ENCODE measurements around the gene BCL11B. TPM values are rescaled to one million over a fixed set of nuclear protein-coding genes. Genes with fewer than 3 reads are reported as not detected.
"Not testable (repeated sequence)": the region's sequence is repeated elsewhere in the genome, so short reads cannot be mapped to it uniquely, and the experiment has no call there.

The BCL11B gene
- total and polyA plus RNA-seq, 4 experiments from 2014 or later = 2.6 to 165 (median 87.3) TPM

- peak in 3 of 5 donors; percentile 44 to 66 (median 51) for DNase-seq
- peaks cover 16 to 55% of the 10 kb centered on the region in 2 donors for H3K36me3 Mint-ChIP-seq
- intact Hi-C loops (cut with micrococcal nuclease) = loop anchor here (1.0 to 5.0 kb wide), 6 partner anchors 39 to 1214 kb away; no protein-coding TSS in a partner anchor
- ChIA-PET CTCF (ENCODE audit: partially characterized antibody) (interaction anchor here (0.5 to 4.8 kb wide), 15 partner anchors 9 to 1213 kb away, joined by 3 to 35 read pairs (median 4); partner anchors contain the start of gene BCL11B), POLR2A (ENCODE audit: partially characterized antibody) (interaction anchor here (0.8 to 87.2 kb wide), 14 partner anchors 9 to 1588 kb away, joined by 3 to 6015 read pairs (median 4); partner anchors contain the start of gene BCL11B)
- peaks cover 94% of the 10 kb centered on the region for H3K4me1 ChIP-seq (ENCODE audit: insufficient read depth, low read length)
- peak overlapping the region; percentile 39 to 75 for H3K4me3 ChIP-seq (ENCODE audit: low read length in 2 of 2)
- H3K9me3 Mint-ChIP-seq = peaks cover 0 to 7% (median 0%) of the 10 kb centered on the region in 8 donors
- no peaks in the 10 kb centered on the region for H3K36me3 ChIP-seq (ENCODE audit: insufficient read depth, low read length)
- no peaks in the 10 kb centered on the region for H3K27me3 Mint-ChIP-seq
- peaks cover 82 to 97% (median 90%) of the 10 kb centered on the region in 4 donors for H3K4me1 Mint-ChIP-seq
- H3K27ac ChIP-seq (ENCODE audit: low read depth, low read length) = peak overlapping the region; percentile 81
- H3K9me3 ChIP-seq (ENCODE audit: control insufficient read depth in 1 of 2, low read length in 2 of 2) = no peaks in the 10 kb centered on the region
- peak overlapping the region; percentile 81 to 94 (median 88) for H3K4me3 Mint-ChIP-seq
- H3K27me3 ChIP-seq (ENCODE audit: insufficient read depth, low read length) = no peaks in the 10 kb centered on the region
- peak overlapping the region; percentile 92 to 99 (median 98) for H3K27ac Mint-ChIP-seq
These were observed 81.2 kb downstream of the BCL11B start for GRCh38 chr14:99190696-99191394.

GRCh38 chr14:99189201-99189801 lies 82.7 kb downstream of the BCL11B start:
- peak overlapping the region; percentile 81 for H3K27ac ChIP-seq (ENCODE audit: low read depth, low read length)
- Mint-ChIP-seq H3K4me1 (peaks cover 77 to 97% (median 88%) of the 10 kb centered on the region in 4 donors), H3K36me3 (peaks cover 9 to 52% of the 10 kb centered on the region in 2 donors), H3K27me3 (no peaks in the 10 kb centered on the region), H3K4me3 (peak overlapping the region; percentile 85 to 94 (median 88)), H3K27ac (peak overlapping the region; percentile 92 to 99 (median 97)), H3K9me3 (peaks cover 0 to 7% (median 0%) of the 10 kb centered on the region in 8 donors)
- CTCF ChIA-PET (ENCODE audit: partially characterized antibody) = interaction anchor here (0.7 to 5.2 kb wide), 20 partner anchors 8 to 1211 kb away, joined by 3 to 39 read pairs (median 5); partner anchors contain the start of gene BCL11B
- H3K27me3 ChIP-seq (ENCODE audit: insufficient read depth, low read length) = no peaks in the 10 kb centered on the region
- no peaks in the 10 kb centered on the region for H3K36me3 ChIP-seq (ENCODE audit: insufficient read depth, low read length)
- H3K4me1 ChIP-seq (ENCODE audit: insufficient read depth, low read length) = peaks cover 94% of the 10 kb centered on the region
- peak; percentile 53 to 76 (median 60) for DNase-seq
- H3K9me3 ChIP-seq (ENCODE audit: control insufficient read depth in 1 of 2, low read length in 2 of 2) = no peaks in the 10 kb centered on the region
- intact Hi-C loops (cut with micrococcal nuclease) = no loop called here
- POLR2A ChIA-PET (ENCODE audit: partially characterized antibody) = interaction anchor here (1.0 to 87.2 kb wide), 15 partner anchors 8 to 1211 kb away, joined by 3 to 6015 read pairs (median 6); partner anchors contain the start of gene BCL11B
- H3K4me3 ChIP-seq (ENCODE audit: low read length in 2 of 2) = peak overlapping the region; percentile 43 to 48

- ChIA-PET CTCF (ENCODE audit: partially characterized antibody) (interaction anchor here (0.7 to 5.2 kb wide), 19 partner anchors 8 to 1211 kb away, joined by 3 to 39 read pairs (median 5); partner anchors contain the start of gene BCL11B), POLR2A (ENCODE audit: partially characterized antibody) (interaction anchor here (0.8 to 87.2 kb wide), 16 partner anchors 8 to 1211 kb away, joined by 3 to 6015 read pairs (median 6); partner anchors contain the start of gene BCL11B)
- Mint-ChIP-seq H3K4me3 (peak overlapping the region; percentile 85 to 94 (median 88)), H3K36me3 (peaks cover 14 to 54% of the 10 kb centered on the region in 2 donors), H3K27ac (peak overlapping the region; percentile 92 to 99 (median 97)), H3K9me3 (peaks cover 0 to 7% (median 0%) of the 10 kb centered on the region in 8 donors), H3K27me3 (no peaks in the 10 kb centered on the region), H3K4me1 (peaks cover 77 to 97% (median 88%) of the 10 kb centered on the region in 4 donors)
- H3K27ac ChIP-seq (ENCODE audit: low read depth, low read length) = peak overlapping the region; percentile 81
- intact Hi-C loops (cut with micrococcal nuclease) = no loop called here
- peak overlapping the region; percentile 43 to 48 for H3K4me3 ChIP-seq (ENCODE audit: low read length in 2 of 2)
- H3K27me3 ChIP-seq (ENCODE audit: insufficient read depth, low read length) = no peaks in the 10 kb centered on the region
- H3K4me1 ChIP-seq (ENCODE audit: insufficient read depth, low read length) = peaks cover 94% of the 10 kb centered on the region
- DNase-seq = peak in 4 of 5 donors; percentile 48 to 62 (median 53)
- no peaks in the 10 kb centered on the region for H3K9me3 ChIP-seq (ENCODE audit: control insufficient read depth in 1 of 2, low read length in 2 of 2)
- H3K36me3 ChIP-seq (ENCODE audit: insufficient read depth, low read length) = peaks cover 3% of the 10 kb centered on the region
These were observed 83.2 kb downstream of the BCL11B start for GRCh38 chr14:99188731-99189191.

DNA sequence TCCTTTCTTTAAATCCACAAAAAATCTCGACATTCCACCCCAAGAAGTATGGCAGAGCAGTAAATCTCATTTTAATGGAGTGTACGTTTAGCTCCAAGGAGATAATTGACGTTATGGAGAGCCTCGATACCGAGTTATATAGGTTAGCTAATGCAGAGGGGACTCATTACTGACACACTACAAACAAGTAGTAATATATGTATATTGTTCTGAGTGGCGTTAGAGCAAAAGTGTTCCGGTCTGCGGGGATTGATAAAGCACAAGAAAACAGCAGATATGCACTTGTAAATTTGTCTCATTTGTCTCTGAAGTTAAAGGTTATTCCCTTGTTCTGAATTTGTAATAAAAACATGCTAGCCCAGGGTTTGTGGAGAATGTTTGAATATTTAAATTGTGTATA lies 84.1 kb downstream of the BCL11B start:
- Mint-ChIP-seq H3K4me3 (peak overlapping the region; percentile 74 to 93 (median 83)), H3K9me3 (peaks cover 0 to 7% (median 0%) of the 10 kb centered on the region in 8 donors), H3K27me3 (no peaks in the 10 kb centered on the region), H3K36me3 (peaks cover 23 to 54% of the 10 kb centered on the region in 2 donors), H3K27ac (peak overlapping the region; percentile 88 to 97 (median 94)), H3K4me1 (peaks cover 78 to 97% (median 88%) of the 10 kb centered on the region in 4 donors)
- no peaks in the 10 kb centered on the region for H3K9me3 ChIP-seq (ENCODE audit: control insufficient read depth in 1 of 2, low read length in 2 of 2)
- intact Hi-C loops (cut with micrococcal nuclease) = no loop called here
- ChIA-PET POLR2A (ENCODE audit: partially characterized antibody) (interaction anchor here (0.6 to 87.2 kb wide), 9 partner anchors 9 to 1210 kb away, joined by 3 to 6015 read pairs (median 4); partner anchors contain the start of gene BCL11B), CTCF (ENCODE audit: partially characterized antibody) (interaction anchor here (0.8 to 5.2 kb wide), 6 partner anchors 9 to 1049 kb away, joined by 3 to 39 read pairs (median 10); no protein-coding TSS in a partner anchor)
- H3K27ac ChIP-seq (ENCODE audit: low read depth, low read length) = peak overlapping the region; percentile 81
- H3K36me3 ChIP-seq (ENCODE audit: insufficient read depth, low read length) = peaks cover 12% of the 10 kb centered on the region
- DNase-seq = peak in 1 of 5 donors; percentile 32
- no peaks in the 10 kb centered on the region for H3K27me3 ChIP-seq (ENCODE audit: insufficient read depth, low read length)
- peaks cover 94% of the 10 kb centered on the region for H3K4me1 ChIP-seq (ENCODE audit: insufficient read depth, low read length)
- peak overlapping the region; percentile 13 to 21 for H3K4me3 ChIP-seq (ENCODE audit: low read length in 2 of 2)

DNA sequence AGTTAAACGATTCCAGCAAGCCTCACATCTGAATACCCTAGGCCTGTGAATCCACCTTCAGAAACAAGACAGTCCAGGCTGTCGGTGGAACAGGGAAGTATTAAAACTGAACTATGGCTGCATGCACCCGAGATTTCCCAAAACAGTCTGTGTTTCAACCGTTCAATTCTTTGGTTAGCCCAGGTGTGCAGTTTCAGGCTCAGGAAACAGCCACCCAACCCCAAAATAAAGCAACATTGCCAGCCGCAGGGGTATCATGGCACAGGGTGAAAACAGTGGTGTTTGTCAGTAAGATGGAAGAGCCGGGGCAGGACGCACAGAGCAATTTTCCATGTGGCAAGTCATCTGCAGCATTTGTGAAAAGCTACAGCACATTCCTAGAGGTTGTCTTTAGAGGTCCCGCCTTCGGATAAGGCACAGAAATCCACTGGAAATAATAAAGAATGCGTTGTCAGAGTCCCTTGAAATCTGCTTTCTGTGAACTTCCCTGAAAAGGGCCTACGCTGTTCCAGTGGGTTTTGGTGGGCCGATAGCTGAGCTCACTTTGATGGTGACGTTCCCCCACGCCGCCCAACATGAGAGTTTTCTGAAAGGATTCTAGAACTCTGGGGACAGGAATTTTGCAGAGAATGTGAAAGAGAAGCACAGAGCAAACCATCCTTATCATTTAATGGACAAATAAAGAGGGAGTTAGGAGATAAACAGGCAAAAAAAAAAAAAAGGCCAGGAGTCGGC lies 84.9 kb downstream of the BCL11B start:
- intact Hi-C loops (cut with micrococcal nuclease) = no loop called here
- peak overlapping the region; percentile 13 to 21 for H3K4me3 ChIP-seq (ENCODE audit: low read length in 2 of 2)
- peaks cover 24 to 58% of the 10 kb centered on the region in 2 donors for H3K36me3 Mint-ChIP-seq
- no peaks in the 10 kb centered on the region for H3K27me3 ChIP-seq (ENCODE audit: insufficient read depth, low read length)
- H3K27ac ChIP-seq (ENCODE audit: low read depth, low read length) = peak overlapping the region; percentile 81
- peaks cover 0 to 7% (median 0%) of the 10 kb centered on the region in 8 donors for H3K9me3 Mint-ChIP-seq
- peaks cover 19% of the 10 kb centered on the region for H3K36me3 ChIP-seq (ENCODE audit: insufficient read depth, low read length)
- peak overlapping the region; percentile 88 to 97 (median 94) for H3K27ac Mint-ChIP-seq
- peak overlapping the region; percentile 74 to 93 (median 83) for H3K4me3 Mint-ChIP-seq
- DNase-seq = peak in 1 of 5 donors; percentile 48
- POLR2A ChIA-PET (ENCODE audit: partially characterized antibody) = interaction anchor here (0.6 to 87.2 kb wide), 10 partner anchors 9 to 1209 kb away, joined by 3 to 6015 read pairs (median 3); partner anchors contain the start of gene BCL11B
- no peaks in the 10 kb centered on the region for H3K27me3 Mint-ChIP-seq
- H3K4me1 Mint-ChIP-seq = peaks cover 82 to 97% (median 90%) of the 10 kb centered on the region in 4 donors
- CTCF ChIA-PET (ENCODE audit: partially characterized antibody) = interaction anchor here (0.7 to 5.2 kb wide), 6 partner anchors 8 to 239 kb away, joined by 3 to 39 read pairs (median 6); no protein-coding TSS in a partner anchor
- peaks cover 94% of the 10 kb centered on the region for H3K4me1 ChIP-seq (ENCODE audit: insufficient read depth, low read length)
- no peaks in the 10 kb centered on the region for H3K9me3 ChIP-seq (ENCODE audit: control insufficient read depth in 1 of 2, low read length in 2 of 2)

GRCh38 chr14:99186336-99186735 lies 85.7 kb downstream of the BCL11B start:
- Mint-ChIP-seq H3K4me1 (peaks cover 81 to 97% (median 91%) of the 10 kb centered on the region in 4 donors), H3K36me3 (peaks cover 29 to 64% of the 10 kb centered on the region in 2 donors), H3K4me3 (peak overlapping the region; percentile 73 to 93 (median 83)), H3K27ac (peak overlapping the region; percentile 88 to 97 (median 94))
- ChIA-PET POLR2A (ENCODE audit: partially characterized antibody) (interaction anchor here (0.6 to 87.2 kb wide), 3 partner anchors 9 to 298 kb away, joined by 3 to 6015 read pairs (median 3); partner anchors contain the start of gene BCL11B), CTCF (ENCODE audit: partially characterized antibody) (interaction anchor here (1.0 to 5.2 kb wide), 2 partner anchors 13 to 81 kb away, joined by 3 to 39 read pairs; no protein-coding TSS in a partner anchor)
- intact Hi-C loops (cut with micrococcal nuclease); H3K9me3 Mint-ChIP-seq; H3K27me3 Mint-ChIP-seq; H3K27me3 ChIP-seq (ENCODE audit: insufficient read depth, low read length); H3K9me3 ChIP-seq (ENCODE audit: control insufficient read depth in 1 of 2, low read length in 2 of 2): not testable (repeated sequence)
- peak in 2 of 5 donors; percentile 3 to 7 for DNase-seq
- Histone ChIP-seq H3K36me3 (ENCODE audit: insufficient read depth, low read length) (peaks cover 22% of the 10 kb centered on the region), H3K4me1 (ENCODE audit: insufficient read depth, low read length) (peaks cover 96% of the 10 kb centered on the region), H3K4me3 (ENCODE audit: low read length in 2 of 2) (peak overlapping the region in 1 of 2 donors; percentile 21), H3K27ac (ENCODE audit: low read depth, low read length) (peak overlapping the region; percentile 81)
